ENCODE measurements around the gene CPB1. TPM values are rescaled to one million over a fixed set of nuclear protein-coding genes. Genes with fewer than 3 reads are reported as not detected.

CPB1 gene
- total and polyA plus RNA-seq, 4 donors: 0.20 to 0.75 (median 0.57) TPM; not detected in 1

GRCh38 chr3:148856384-148856783 is 28.8 kb downstream of the CPB1 start:
- no peak overlapping the region for H3K27ac ChIP-seq (ENCODE audit: low read depth in 1 of 2, low read length in 2 of 2)
- H3K36me3 ChIP-seq (ENCODE audit: control insufficient read depth in 4 of 4, insufficient read depth in 3 of 4, low read depth in 1 of 4, low read length in 3 of 4): no peaks in the 10 kb centered on the region
- no peak for DNase-seq (ENCODE audit: low spot score)
- H3K9ac ChIP-seq (ENCODE audit: low read depth in 1 of 2, low read length in 2 of 2): no peak overlapping the region
- no peaks in the 10 kb centered on the region for H3K4me1 ChIP-seq (ENCODE audit: control insufficient read depth in 4 of 4, insufficient read depth in 4 of 4, low read length in 3 of 4)
- no peaks in the 10 kb centered on the region for H3K27me3 ChIP-seq (ENCODE audit: control insufficient read depth in 4 of 4, insufficient read depth in 4 of 4, low read length in 3 of 4)
- no peak overlapping the region for H3K4me3 ChIP-seq (ENCODE audit: low read depth in 1 of 3, low read length in 3 of 3)
- H3K9me3 ChIP-seq (ENCODE audit: control insufficient read depth in 4 of 4, low read length in 3 of 4): no peaks in the 10 kb centered on the region
- 95% methylated on average over 3 of the region's 3 CpGs for WGBS
- no peak for TF ChIP-seq HNF4G (IDR thresholded peaks at IDR 0.05)
- TF ChIP-seq MAX (IDR thresholded peaks at IDR 0.05): no peak
- TF ChIP-seq TAF1 (conservative IDR thresholded peaks at IDR 0.05): no peak
- TF ChIP-seq JUND (IDR thresholded peaks at IDR 0.05): no peak
- TF ChIP-seq FOXA2 (IDR thresholded peaks at IDR 0.05): no peak

GRCh38 chr3:148857316-148857715 is 29.7 kb downstream of the CPB1 start:
- H3K27me3 ChIP-seq (ENCODE audit: control insufficient read depth in 4 of 4, insufficient read depth in 4 of 4, low read length in 3 of 4): peaks cover 0 to 2% (median 0%) of the 10 kb centered on the region in 4 donors
- H3K27ac ChIP-seq (ENCODE audit: low read depth in 1 of 2, low read length in 2 of 2): no peak overlapping the region
- TF ChIP-seq MAX (IDR thresholded peaks at IDR 0.05) (no peak), JUND (IDR thresholded peaks at IDR 0.05) (no peak), SP1 (IDR thresholded peaks at IDR 0.05) (no peak), HNF4A (conservative IDR thresholded peaks at IDR 0.05) (no peak), RXRA (IDR thresholded peaks at IDR 0.05) (no peak), ATF3 (IDR thresholded peaks at IDR 0.05) (no peak), REST (IDR thresholded peaks at IDR 0.05) (no peak), NR2F2 (IDR thresholded peaks at IDR 0.05) (no peak), FOXA1 (IDR thresholded peaks at IDR 0.05) (no peak), EGR1 (IDR thresholded peaks at IDR 0.05; ENCODE audit: low read depth in 2 of 2) (no peak), RAD21 (IDR thresholded peaks at IDR 0.05) (no peak), HNF4G (IDR thresholded peaks at IDR 0.05) (no peak), GABPA (IDR thresholded peaks at IDR 0.05 in 1 of 2, conservative IDR thresholded peaks at IDR 0.05 in 1 of 2) (no peak), FOXA2 (IDR thresholded peaks at IDR 0.05) (no peak), TAF1 (conservative IDR thresholded peaks at IDR 0.05) (no peak), CTCF (IDR thresholded peaks at IDR 0.05; ENCODE audit: low read depth, low read length, missing input control) (no peak), ZBTB33 (IDR thresholded peaks at IDR 0.05) (no peak)
- WGBS: 83% methylated on average over 4 of the region's 4 CpGs
- no peak for DNase-seq (ENCODE audit: low spot score)
- no peak overlapping the region for H3K4me3 ChIP-seq (ENCODE audit: low read depth in 1 of 3, low read length in 3 of 3)
- no peak overlapping the region for H3K9ac ChIP-seq (ENCODE audit: low read depth in 1 of 2, low read length in 2 of 2)
- H3K36me3 ChIP-seq (ENCODE audit: control insufficient read depth in 4 of 4, insufficient read depth in 3 of 4, low read depth in 1 of 4, low read length in 3 of 4): no peaks in the 10 kb centered on the region
- H3K9me3 ChIP-seq (ENCODE audit: control insufficient read depth in 4 of 4, low read length in 3 of 4): no peaks in the 10 kb centered on the region
- H3K4me1 ChIP-seq (ENCODE audit: control insufficient read depth in 4 of 4, insufficient read depth in 4 of 4, low read length in 3 of 4): no peaks in the 10 kb centered on the region

Data from liver (tissue), 9 donors.